Testis (tissue), 3 donors: ENCODE measurements around the gene TNRC6B. TPM values are rescaled to one million over a fixed set of nuclear protein-coding genes. Genes with fewer than 3 reads are reported as not detected.

Experiments
- DNase-seq: peaks from one replicate; pipeline ENCODE4 v3.0.0-alpha.2; 2019
- H3K27ac ChIP-seq, 2 donors: fragments of 200-600 bp; sonication (generic); one replicate each; pipeline ENCODE4 v1.5.1; 2019
- H3K27me3 ChIP-seq: fragments of 200-600 bp; sonication (generic); one replicate; pipeline ENCODE4 v1.5.1; 2019
- H3K36me3 ChIP-seq: fragments of 200-600 bp; sonication (generic); one replicate; pipeline ENCODE4 v1.5.1; 2017; ENCODE audit warnings: low read depth; ENCODE audit errors: missing control alignments
- H3K4me1 ChIP-seq: fragments of 200-600 bp; sonication (generic); one replicate; pipeline ENCODE4 v1.5.1; 2019
- H3K4me3 ChIP-seq, 2 donors: fragments of 200-600 bp; sonication (generic); one replicate each; pipeline ENCODE4 v1.5.1; 2017 to 2019
- H3K9me3 ChIP-seq: fragments of 200-600 bp; sonication (generic); one replicate; pipeline ENCODE4 v1.5.1; 2017
- POLR2A ChIP-seq: fragments of 450-650 bp; IDR thresholded peaks from one replicate; pipeline ENCODE4 v1.6.1; 2017; ENCODE audit warnings: antibody characterized with exemption, mild to moderate bottlenecking, moderate library complexity
- whole genome bisulfite sequencing, 2 donors: methylation state at CpG; one replicate each; pipeline ENCODE4 v1.1.5; 2018; 5-methylcytosine and 5-hydroxymethylcytosine counted together
- intact Hi-C: fragments of 100-400 bp; cut with DNase I; formaldehyde crosslinking; loops from one replicate; pipeline ENCODE4 v1.15.1; 2023; ENCODE audit warnings: low total_unique reads
- polyA plus RNA-seq: library from polyadenylated mRNA; stranded (reverse); fragments of 350-450 nt; fragmentation: Illumina TruSeq; extraction: RNeasy Lipid Tissue Mini Kit (QIAGEN cat#74804); gene quantifications from one replicate; pipeline ENCODE4 v1.2.3, GENCODE V29; 2014; ENCODE audit warnings: low read depth, low replicate concordance; ENCODE audit not compliant: insufficient read depth
- total RNA-seq, 2 donors: library from RNA; depleted of rRNA; stranded (reverse); fragments of >200 nt; gene quantifications; one replicate each; pipeline ENCODE4 v1.2.3, GENCODE V29; 2016
- TF ChIP-seq, protein P1 (sequence below), 3 experiments: fragments of 450-650 bp in 2 of 3; fragments of 200-600 bp in 1 of 3; sonication (generic) in 1 of 3; IDR thresholded peaks; one replicate each; pipeline ENCODE4 v1.5.1; 2016 to 2019; ENCODE audit warnings: antibody characterized with exemption in 3 of 3, mild to moderate bottlenecking in 2 of 3, moderate library complexity in 1 of 3

TNRC6B gene
- total and polyA plus RNA-seq, 3 donors from 2014 or later = 49.2 to 122 (median 79.7) TPM

GRCh38 chr22:40240160-40240559 is 62.4 kb downstream of the TNRC6B start:
- no peaks in the 10 kb centered on the region for H3K36me3 ChIP-seq
- H3K27me3 ChIP-seq = no peaks in the 10 kb centered on the region
- TF ChIP-seq, protein P1, sequence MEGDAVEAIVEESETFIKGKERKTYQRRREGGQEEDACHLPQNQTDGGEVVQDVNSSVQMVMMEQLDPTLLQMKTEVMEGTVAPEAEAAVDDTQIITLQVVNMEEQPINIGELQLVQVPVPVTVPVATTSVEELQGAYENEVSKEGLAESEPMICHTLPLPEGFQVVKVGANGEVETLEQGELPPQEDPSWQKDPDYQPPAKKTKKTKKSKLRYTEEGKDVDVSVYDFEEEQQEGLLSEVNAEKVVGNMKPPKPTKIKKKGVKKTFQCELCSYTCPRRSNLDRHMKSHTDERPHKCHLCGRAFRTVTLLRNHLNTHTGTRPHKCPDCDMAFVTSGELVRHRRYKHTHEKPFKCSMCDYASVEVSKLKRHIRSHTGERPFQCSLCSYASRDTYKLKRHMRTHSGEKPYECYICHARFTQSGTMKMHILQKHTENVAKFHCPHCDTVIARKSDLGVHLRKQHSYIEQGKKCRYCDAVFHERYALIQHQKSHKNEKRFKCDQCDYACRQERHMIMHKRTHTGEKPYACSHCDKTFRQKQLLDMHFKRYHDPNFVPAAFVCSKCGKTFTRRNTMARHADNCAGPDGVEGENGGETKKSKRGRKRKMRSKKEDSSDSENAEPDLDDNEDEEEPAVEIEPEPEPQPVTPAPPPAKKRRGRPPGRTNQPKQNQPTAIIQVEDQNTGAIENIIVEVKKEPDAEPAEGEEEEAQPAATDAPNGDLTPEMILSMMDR (IDR thresholded peaks at IDR 0.05) = no peak
- no peak for TF ChIP-seq POLR2A
- no peaks in the 10 kb centered on the region for H3K9me3 ChIP-seq
- 75 to 78% methylated on average over 3 of the region's 3 CpGs for WGBS, 2 donors
- peaks cover 11% of the 10 kb centered on the region for H3K4me1 ChIP-seq
- no peak overlapping the region for H3K4me3 ChIP-seq
- intact Hi-C loops = no loop called here
- no peak overlapping the region for H3K27ac ChIP-seq
- DNase-seq = no peak

- no peak overlapping the region for H3K4me3 ChIP-seq
- H3K9me3 ChIP-seq = no peaks in the 10 kb centered on the region
- TF ChIP-seq, protein P1 (IDR thresholded peaks at IDR 0.05) = no peak
- TF ChIP-seq POLR2A = no peak
- intact Hi-C loops = no loop called here
- no peak overlapping the region for H3K27ac ChIP-seq
- DNase-seq = no peak
- H3K27me3 ChIP-seq = no peaks in the 10 kb centered on the region
- no peaks in the 10 kb centered on the region for H3K36me3 ChIP-seq
- peaks cover 11% of the 10 kb centered on the region for H3K4me1 ChIP-seq
Measured at GRCh38 chr22:40240686-40241085, 63.0 kb downstream of the TNRC6B start.

GRCh38 chr22:40241200-40241763 is 63.6 kb downstream of the TNRC6B start:
- no peak overlapping the region for H3K4me3 ChIP-seq
- 86 to 87% methylated on average over 3 of the region's 3 CpGs for WGBS, 2 donors
- TF ChIP-seq, protein P1 (IDR thresholded peaks at IDR 0.05) = no peak
- no peak for TF ChIP-seq POLR2A
- intact Hi-C loops = no loop called here
- no peak overlapping the region for H3K27ac ChIP-seq
- DNase-seq = no peak
- no peaks in the 10 kb centered on the region for H3K36me3 ChIP-seq
- peaks cover 11% of the 10 kb centered on the region for H3K4me1 ChIP-seq
- H3K9me3 ChIP-seq = no peaks in the 10 kb centered on the region
- no peaks in the 10 kb centered on the region for H3K27me3 ChIP-seq

DNA sequence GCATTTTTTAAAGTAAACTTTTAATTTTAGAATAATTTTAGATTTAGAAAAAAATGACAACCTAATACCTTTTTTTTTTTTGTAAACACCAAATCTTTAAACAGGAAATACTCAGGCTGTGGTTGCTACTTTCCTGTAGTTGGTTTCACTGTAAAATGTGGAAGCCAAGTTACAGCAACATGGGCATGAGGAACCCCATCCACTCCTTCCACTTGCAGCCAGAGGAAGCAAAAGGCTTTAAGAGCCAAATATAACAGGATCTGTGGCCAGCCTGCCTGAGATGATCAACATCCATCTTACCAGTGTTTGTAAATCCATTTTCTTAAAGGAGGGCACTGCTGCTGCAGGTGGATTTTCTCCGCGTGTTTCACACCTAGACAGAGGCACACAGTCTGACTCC is 66.2 kb downstream of the TNRC6B start:
- no peaks in the 10 kb centered on the region for H3K9me3 ChIP-seq
- no peak for DNase-seq
- no peak for TF ChIP-seq POLR2A
- TF ChIP-seq, protein P1 (IDR thresholded peaks at IDR 0.05) = no peak
- no peaks in the 10 kb centered on the region for H3K36me3 ChIP-seq
- WGBS, 2 donors = 89 to 97% methylated on average over 2 of the region's 2 CpGs
- peaks cover 5% of the 10 kb centered on the region for H3K4me1 ChIP-seq
- H3K27ac ChIP-seq = no peak overlapping the region
- no peaks in the 10 kb centered on the region for H3K27me3 ChIP-seq
- no peak overlapping the region for H3K4me3 ChIP-seq
- intact Hi-C loops = no loop called here

GRCh38 chr22:40244586-40244985 is 66.9 kb downstream of the TNRC6B start:
- H3K4me1 ChIP-seq = peaks cover 4% of the 10 kb centered on the region
- H3K9me3 ChIP-seq = no peaks in the 10 kb centered on the region
- 80 to 87% methylated on average over 3 of the region's 3 CpGs for WGBS, 2 donors
- TF ChIP-seq, protein P1 (IDR thresholded peaks at IDR 0.05) = no peak
- TF ChIP-seq POLR2A = no peak
- intact Hi-C loops = no loop called here
- no peaks in the 10 kb centered on the region for H3K27me3 ChIP-seq
- no peak overlapping the region for H3K27ac ChIP-seq
- no peak for DNase-seq
- no peak overlapping the region for H3K4me3 ChIP-seq
- no peaks in the 10 kb centered on the region for H3K36me3 ChIP-seq
